Right cardiac atrium (tissue), 5 donors: Measurements from ENCODE around the gene ZNF488. TPM values are rescaled to one million over a fixed set of nuclear protein-coding genes. Genes with fewer than 3 reads are reported as not detected.
A peak's percentile ranks its signal among the peaks of the same experiment; 100 is the strongest.

Source experiments
- ATAC-seq, 2 donors: fragments of 200-7000 bp; cut with Tn5 transposase; one replicate each; pipeline versions ENCODE4 v1.8.0 to v1.9.1; 2020; ENCODE audit warnings: moderate library complexity in 2 of 2, mild to moderate bottlenecking in 1 of 2
- DNase-seq, 3 donors: peaks; one replicate each; pipeline ENCODE4 v3.0.0-alpha.2; 2020
- H3K27ac ChIP-seq: one replicate; pipeline ENCODE4 v1.5.1; 2013; ENCODE audit warnings: mild to moderate bottlenecking, low read length, control low read depth, moderate library complexity
- H3K27me3 ChIP-seq: one replicate; pipeline ENCODE4 v1.6.1; 2013; ENCODE audit not compliant: control insufficient read depth, insufficient read depth
- H3K4me1 ChIP-seq: one replicate; pipeline ENCODE4 v1.6.1; 2013; ENCODE audit warnings: low read length; ENCODE audit not compliant: control insufficient read depth, insufficient read depth
- H3K4me3 ChIP-seq: one replicate; pipeline ENCODE4 v1.5.1; 2013; ENCODE audit warnings: low read length, control low read depth
- H3K9me3 ChIP-seq: one replicate; pipeline ENCODE4 v1.6.1; 2013; ENCODE audit warnings: low read length; ENCODE audit not compliant: control insufficient read depth
- WGBS: extraction: QIAGEN DNeasy Blood & Tissue Kit; methylation state at CpG from one replicate; pipeline ENCODE4 v1.1.7; 2013; 5-methylcytosine and 5-hydroxymethylcytosine counted together
- intact Hi-C, 4 donors: fragments of 100-400 bp; cut with DNase I; formaldehyde crosslinking; loops; one replicate each; pipeline versions ENCODE4 v1.11.0 to v1.14.0; 2022 to 2023
- polyA plus RNA-seq: library from polyadenylated mRNA; stranded (reverse); fragments of 200-250 nt; gene quantifications from one replicate; pipeline ENCODE4 v1.2.3, GENCODE V29; 2013
- total RNA-seq, 4 donors: library from RNA; stranded (reverse); fragmentation: NEBNext Ultra II Directional; extraction: Animal tissue kit (Norgen Biotek cat#: 25700); gene quantifications; one replicate each; pipeline ENCODE4 v1.2.1, GENCODE V29; 2021
- donor health status: healthy with polysubstance abuse.
- donor health status: DM: no; HTN: yes; CAD: no.
- donor health status: DM: no; HTN: no; CAD: no.
- donor health status: DM: no; HTN: yes; CAD: no; lungs with severe emphysema.
- donor health status: DM: yes; HTN: yes; CAD: no.

Gene ZNF488
- total and polyA plus RNA-seq, 5 donors, result 0.02 TPM; not detected in 4

DNA sequence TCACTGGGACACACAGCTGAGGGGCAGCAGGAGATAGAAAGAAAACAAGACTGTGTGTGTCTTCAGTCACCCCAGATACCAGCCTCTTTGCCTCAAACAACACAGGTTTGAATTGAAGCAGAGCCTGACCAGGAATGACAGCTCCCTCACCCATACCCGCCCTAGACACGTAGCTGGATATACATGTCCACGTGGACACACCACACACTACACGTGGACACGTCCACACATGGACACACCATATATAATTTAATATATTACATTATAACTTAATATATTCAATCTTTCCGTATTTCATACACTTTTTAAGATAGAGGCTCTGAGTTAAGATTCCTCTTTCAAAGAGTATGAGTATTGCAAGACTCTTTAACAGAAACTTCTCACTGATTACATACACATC lies 50.6 kb downstream of the ZNF488 start:
- H3K27me3 ChIP-seq, result no peaks in the 10 kb centered on the region
- no peak overlapping the region for H3K4me3 ChIP-seq
- ATAC-seq, result no peak
- intact Hi-C loops, result no loop called here
- no peak for DNase-seq
- H3K4me1 ChIP-seq, result no peaks in the 10 kb centered on the region
- H3K9me3 ChIP-seq, result no peaks in the 10 kb centered on the region
- 88% methylated on average over 6 of the region's 6 CpGs for WGBS
- no peak overlapping the region for H3K27ac ChIP-seq

DNA sequence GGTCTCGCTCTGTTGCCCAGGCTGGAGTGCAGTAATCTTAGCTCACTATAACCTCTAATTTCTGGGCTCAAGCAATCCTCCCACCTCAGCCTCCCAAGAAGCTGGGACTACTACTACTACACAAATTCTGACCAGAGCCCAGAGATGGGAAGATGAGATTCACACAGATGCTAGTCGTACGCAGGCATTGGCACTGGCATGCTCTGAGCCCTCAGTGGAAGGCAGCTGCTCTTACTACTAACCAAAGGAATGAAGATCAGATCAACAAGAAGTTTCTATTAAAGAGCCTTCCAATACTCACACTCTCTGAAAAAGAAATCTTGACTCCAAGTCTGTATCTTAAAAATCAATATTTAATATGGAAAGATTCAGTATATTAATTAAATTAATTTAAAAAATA lies 51.1 kb downstream of the ZNF488 start:
- Histone ChIP-seq H3K4me3 (no peak overlapping the region), H3K9me3 (no peaks in the 10 kb centered on the region), H3K4me1 (no peaks in the 10 kb centered on the region), H3K27me3 (no peaks in the 10 kb centered on the region), H3K27ac (no peak overlapping the region)
- no peak for DNase-seq
- ATAC-seq, result no peak
- 75% methylated on average over 3 of the region's 3 CpGs for WGBS
- intact Hi-C loops, result no loop called here

DNA sequence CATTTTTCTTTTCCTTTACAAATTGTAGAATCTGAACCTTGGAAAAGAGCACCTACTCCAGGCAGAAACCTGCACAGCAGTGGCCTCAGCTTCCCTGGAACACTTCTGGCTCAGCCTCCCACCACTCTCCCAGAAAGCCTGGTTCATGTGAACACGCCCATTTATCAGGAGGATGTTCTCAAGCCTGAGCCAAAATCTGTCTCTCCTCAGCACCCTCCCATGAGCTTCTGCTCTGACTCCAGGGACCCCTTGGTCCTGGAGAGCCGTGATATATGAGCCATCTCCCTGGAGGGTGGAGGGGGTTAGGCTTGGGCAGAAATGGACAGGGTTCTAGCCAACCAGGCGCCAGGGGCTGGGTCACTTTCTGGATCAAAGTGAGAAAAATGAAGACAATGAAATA lies 51.7 kb downstream of the ZNF488 start:
- intact Hi-C loops, result no loop called here
- H3K4me1 ChIP-seq, result no peaks in the 10 kb centered on the region
- no peak for DNase-seq
- WGBS, result 66% methylated on average over 3 of the region's 3 CpGs
- no peak for ATAC-seq
- H3K27ac ChIP-seq, result no peak overlapping the region
- no peak overlapping the region for H3K4me3 ChIP-seq
- no peaks in the 10 kb centered on the region for H3K9me3 ChIP-seq
- no peaks in the 10 kb centered on the region for H3K27me3 ChIP-seq

DNA sequence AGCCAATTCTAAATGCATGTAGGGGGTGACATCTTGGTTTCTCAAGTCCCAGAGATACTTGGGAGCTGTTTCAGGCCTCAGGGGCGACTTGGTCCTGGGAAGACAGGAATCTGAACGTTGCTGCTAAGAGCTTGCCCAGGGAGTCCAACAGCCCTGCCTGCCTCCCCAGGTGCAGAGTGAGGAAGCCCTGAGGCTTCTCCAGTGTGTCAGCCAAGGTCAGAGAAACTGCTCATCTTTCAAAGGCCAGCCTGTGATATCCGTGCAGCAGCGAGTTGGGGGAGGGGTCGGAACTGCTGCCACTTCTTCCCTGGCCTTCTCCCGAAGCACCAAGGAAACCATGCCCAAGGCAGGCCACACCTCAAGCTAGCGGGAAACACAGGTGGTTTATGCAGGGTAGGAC lies 52.1 kb downstream of the ZNF488 start:
- Histone ChIP-seq H3K9me3 (no peaks in the 10 kb centered on the region), H3K4me1 (no peaks in the 10 kb centered on the region), H3K4me3 (no peak overlapping the region), H3K27ac (no peak overlapping the region), H3K27me3 (no peaks in the 10 kb centered on the region)
- DNase-seq, result no peak
- no peak for ATAC-seq
- WGBS, result 76% methylated on average over 7 of the region's 7 CpGs
- intact Hi-C loops, result no loop called here

DNA sequence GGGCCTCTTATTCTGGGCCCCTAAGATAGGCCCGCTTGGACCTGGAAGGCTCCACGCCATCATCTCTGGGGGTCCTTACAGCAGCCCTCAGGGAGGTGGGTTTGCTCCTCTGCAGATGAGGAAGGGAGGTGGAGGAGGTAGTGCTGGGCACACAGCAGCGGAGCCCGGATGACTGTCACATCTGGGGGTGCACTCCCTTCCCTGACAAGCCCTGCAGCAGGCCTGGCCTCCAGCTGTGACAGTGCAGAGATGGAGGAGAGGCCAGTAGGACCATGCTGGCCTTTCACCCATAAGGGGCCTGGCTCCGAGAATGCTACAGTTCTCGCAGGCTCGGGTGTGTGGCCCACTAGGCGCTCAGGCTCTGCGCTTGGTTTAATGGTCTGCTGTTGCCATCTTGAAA lies 52.6 kb downstream of the ZNF488 start:
- Histone ChIP-seq H3K27ac (no peak overlapping the region), H3K4me3 (no peak overlapping the region), H3K27me3 (no peaks in the 10 kb centered on the region), H3K4me1 (no peaks in the 10 kb centered on the region), H3K9me3 (no peaks in the 10 kb centered on the region)
- intact Hi-C loops, result no loop called here
- no peak for DNase-seq
- no peak for ATAC-seq
- WGBS, result 96% methylated on average over 9 of the region's 9 CpGs

DNA sequence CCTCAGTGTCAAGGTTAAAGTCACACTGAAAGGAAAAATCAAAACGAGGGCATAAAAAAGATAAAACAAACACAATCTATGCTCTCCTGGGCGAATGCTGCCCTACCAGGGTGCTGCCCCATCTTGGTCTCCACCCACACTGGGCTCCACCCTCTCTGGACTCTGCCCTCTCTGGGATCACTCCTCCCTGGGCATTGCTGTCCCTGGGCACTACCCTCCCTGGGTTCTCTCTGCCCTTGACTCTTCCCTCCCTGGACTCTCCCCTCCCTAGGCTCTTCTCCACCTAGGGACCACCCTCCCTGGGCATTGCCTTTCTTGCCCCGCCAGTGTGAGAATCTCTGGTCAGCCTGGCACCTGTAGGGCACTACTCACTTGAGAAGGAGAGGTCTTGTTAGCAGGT lies 53.3 kb downstream of the ZNF488 start:
- intact Hi-C loops, result no loop called here
- no peak for DNase-seq
- ATAC-seq, result peak in 1 of 2 donors; percentile 56

DNA sequence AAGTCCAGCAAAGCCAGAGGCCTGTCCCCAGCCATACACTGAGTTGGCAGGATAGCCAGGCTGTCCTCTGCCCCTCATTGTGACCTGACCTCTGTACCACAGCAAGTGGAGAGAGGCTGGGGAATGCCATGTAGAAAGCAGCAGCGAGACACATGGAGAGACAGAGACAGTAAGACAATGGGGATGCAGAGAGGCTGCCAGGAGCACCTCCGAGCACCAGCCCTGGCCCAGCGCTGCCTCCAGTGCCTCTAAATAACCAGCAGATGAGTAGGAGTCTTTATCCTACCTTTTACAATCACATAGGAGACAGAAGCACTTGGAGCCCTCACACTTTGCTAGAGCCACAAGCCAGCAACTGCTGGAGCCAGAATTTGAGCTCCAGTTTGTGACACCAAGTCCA lies 53.7 kb downstream of the ZNF488 start:
- no peaks in the 10 kb centered on the region for H3K4me1 ChIP-seq
- H3K27ac ChIP-seq, result no peak overlapping the region
- H3K27me3 ChIP-seq, result no peaks in the 10 kb centered on the region
- WGBS, result 96% methylated on average over 3 of the region's 3 CpGs
- H3K9me3 ChIP-seq, result no peaks in the 10 kb centered on the region
- no peak overlapping the region for H3K4me3 ChIP-seq
- intact Hi-C loops, result no loop called here
- DNase-seq (no peak), ATAC-seq (no peak)

More for the DNA sequence above, 53.3 kb downstream of the ZNF488 start:
- no peaks in the 10 kb centered on the region for H3K9me3 ChIP-seq
- no peaks in the 10 kb centered on the region for H3K4me1 ChIP-seq
- 80% methylated on average over 3 of the region's 3 CpGs for WGBS
- H3K27me3 ChIP-seq, result no peaks in the 10 kb centered on the region
- no peak overlapping the region for H3K4me3 ChIP-seq
- no peak overlapping the region for H3K27ac ChIP-seq

DNA sequence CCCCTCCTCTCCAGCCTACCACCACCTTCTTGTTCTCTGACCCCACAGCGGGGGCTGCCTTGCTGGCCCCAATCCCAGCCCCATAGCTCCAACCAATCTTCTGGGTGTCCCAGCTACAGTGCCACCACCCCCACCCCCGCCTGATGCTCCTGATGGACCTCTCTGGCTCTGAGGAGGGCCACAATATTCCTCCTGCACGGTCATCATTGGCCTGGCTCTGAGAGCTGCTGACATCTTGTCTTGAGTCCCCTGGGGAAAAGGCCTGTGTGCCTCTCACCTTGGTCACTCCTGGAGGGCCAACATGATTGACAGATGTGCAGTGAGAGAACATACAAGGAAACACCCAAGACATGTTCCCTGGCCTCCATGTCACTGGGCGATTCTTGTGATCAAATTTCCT lies 54.2 kb downstream of the ZNF488 start:
- Histone ChIP-seq H3K27ac (no peak overlapping the region), H3K9me3 (no peaks in the 10 kb centered on the region), H3K4me3 (no peak overlapping the region), H3K4me1 (no peaks in the 10 kb centered on the region), H3K27me3 (no peaks in the 10 kb centered on the region)
- ATAC-seq, result no peak
- no peak for DNase-seq
- WGBS, result 87% methylated on average over 4 of the region's 4 CpGs
- intact Hi-C loops, result no loop called here

DNA sequence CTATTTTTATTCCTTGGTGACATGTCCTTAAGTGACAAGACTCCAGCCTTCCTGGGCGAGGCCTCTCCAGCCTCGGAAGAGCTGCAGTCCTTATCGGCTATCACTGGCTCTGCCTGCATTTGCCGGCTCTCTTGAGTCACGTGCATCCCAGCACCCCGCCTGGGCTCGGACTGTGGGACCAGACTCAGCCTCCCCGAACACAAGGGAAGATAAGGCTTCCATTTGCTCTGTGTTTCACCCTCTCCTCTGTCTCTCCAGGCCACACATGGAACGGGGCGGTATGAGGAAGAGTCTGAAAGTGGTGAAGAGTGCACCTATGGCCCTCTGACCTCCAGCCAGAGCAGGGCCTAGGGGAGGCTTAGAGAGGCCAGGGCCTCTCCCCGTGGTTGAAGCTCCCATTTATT lies 57.2 kb downstream of the ZNF488 start:
- Histone ChIP-seq H3K4me1 (no peaks in the 10 kb centered on the region), H3K27ac (peak overlapping the region; percentile 18), H3K27me3 (no peaks in the 10 kb centered on the region), H3K9me3 (no peaks in the 10 kb centered on the region), H3K4me3 (no peak overlapping the region)
- DNase-seq, result no peak
- 35% methylated on average over 11 of the region's 11 CpGs for WGBS
- intact Hi-C loops, result no loop called here
- peak; percentile 57 to 62 for ATAC-seq

DNA sequence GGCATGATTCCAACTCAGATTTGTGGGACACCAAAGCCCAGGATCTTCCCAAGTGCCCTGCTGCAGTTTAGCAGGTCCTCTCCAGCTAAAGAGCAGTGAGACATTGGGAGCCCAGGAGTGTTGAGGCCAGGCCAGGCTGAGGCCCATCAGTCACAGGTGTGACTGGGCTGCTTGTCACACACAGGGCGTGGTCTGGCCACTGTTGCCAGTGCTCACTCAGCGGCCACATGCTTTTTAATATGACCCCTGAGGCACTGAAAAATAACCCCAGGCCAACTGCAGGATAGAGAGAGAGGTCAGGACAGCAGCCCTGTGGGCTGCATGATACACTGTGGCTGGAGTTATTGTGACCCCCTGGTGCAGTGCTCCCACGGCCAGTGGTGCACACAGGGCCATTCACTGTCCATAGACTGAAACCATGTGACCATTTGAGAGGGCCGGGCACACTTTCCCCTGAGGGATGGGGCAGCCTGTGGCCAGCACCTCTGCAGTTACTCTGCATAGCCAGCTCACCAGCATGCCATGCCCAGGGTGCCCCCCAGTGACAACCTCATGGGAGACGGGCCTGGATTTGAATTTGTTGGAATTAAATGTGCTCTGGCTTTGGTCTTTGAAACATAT lies 57.7 kb downstream of the ZNF488 start:
- no peak overlapping the region for H3K27ac ChIP-seq
- no peak overlapping the region for H3K4me3 ChIP-seq
- no peaks in the 10 kb centered on the region for H3K27me3 ChIP-seq
- H3K9me3 ChIP-seq, result no peaks in the 10 kb centered on the region
- ATAC-seq (peak; percentile 41 to 67), DNase-seq (no peak)
- WGBS, result 45% methylated on average over 5 of the region's 5 CpGs
- no peaks in the 10 kb centered on the region for H3K4me1 ChIP-seq
- intact Hi-C loops, result no loop called here

DNA sequence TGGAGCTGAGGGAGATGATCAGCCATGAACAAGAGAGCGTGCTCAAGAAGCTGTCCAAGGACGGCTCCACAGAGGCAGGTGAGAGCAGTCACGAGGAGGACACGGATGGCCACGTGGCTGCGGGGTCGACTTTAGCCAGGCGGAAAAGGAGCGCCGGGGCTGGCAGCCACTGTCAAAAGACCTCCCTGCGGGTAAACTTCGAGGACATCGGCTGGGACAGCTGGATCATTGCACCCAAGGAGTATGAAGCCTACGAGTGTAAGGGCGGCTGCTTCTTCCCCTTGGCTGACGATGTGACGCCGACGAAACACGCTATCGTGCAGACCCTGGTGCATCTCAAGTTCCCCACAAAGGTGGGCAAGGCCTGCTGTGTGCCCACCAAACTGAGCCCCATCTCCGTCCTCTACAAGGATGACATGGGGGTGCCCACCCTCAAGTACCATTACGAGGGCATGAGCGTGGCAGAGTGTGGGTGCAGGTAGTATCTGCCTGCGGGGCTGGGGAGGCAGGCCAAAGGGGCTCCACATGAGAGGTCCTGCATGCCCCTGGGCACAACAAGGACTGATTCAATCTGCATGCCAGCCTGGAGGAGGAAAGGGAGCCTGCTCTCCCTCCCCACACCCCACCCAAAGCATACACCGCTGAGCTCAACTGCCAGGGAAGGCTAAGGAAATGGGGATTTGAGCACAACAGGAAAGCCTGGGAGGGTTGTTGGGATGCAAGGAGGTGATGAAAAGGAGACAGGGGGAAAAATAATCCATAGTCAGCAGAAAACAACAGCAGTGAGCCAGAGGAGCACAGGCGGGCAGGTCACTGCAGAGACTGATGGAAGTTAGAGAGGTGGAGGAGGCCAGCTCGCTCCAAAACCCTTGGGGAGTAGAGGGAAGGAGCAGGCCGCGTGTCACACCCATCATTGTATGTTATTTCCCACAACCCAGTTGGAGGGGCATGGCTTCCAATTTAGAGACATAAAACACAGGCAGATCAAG lies 58.5 kb downstream of the ZNF488 start:
- ATAC-seq (no peak), DNase-seq (no peak)
- H3K9me3 ChIP-seq, result no peaks in the 10 kb centered on the region
- no peak overlapping the region for H3K4me3 ChIP-seq
- H3K27ac ChIP-seq, result no peak overlapping the region
- no peaks in the 10 kb centered on the region for H3K4me1 ChIP-seq
- intact Hi-C loops, result no loop called here
- 93% methylated on average over 30 of the region's 30 CpGs for WGBS
- no peaks in the 10 kb centered on the region for H3K27me3 ChIP-seq
